SK-N-MC (cell line): Measurements from ENCODE around the gene PACS1.

Experiments used
- EZH2 ChIP-seq: fragments of 200-600 bp; sonication (generic); IDR thresholded peaks from one replicate; pipeline ENCODE4 v1.6.1; 2017; ENCODE audit warnings: antibody characterized with exemption
- POLR2AphosphoS5 ChIP-seq: IDR thresholded peaks from 2 replicates; pipeline ENCODE4 v1.6.1; 2012; ENCODE audit warnings: mild to moderate bottlenecking, low read depth, low read length, borderline replicate concordance

DNA sequence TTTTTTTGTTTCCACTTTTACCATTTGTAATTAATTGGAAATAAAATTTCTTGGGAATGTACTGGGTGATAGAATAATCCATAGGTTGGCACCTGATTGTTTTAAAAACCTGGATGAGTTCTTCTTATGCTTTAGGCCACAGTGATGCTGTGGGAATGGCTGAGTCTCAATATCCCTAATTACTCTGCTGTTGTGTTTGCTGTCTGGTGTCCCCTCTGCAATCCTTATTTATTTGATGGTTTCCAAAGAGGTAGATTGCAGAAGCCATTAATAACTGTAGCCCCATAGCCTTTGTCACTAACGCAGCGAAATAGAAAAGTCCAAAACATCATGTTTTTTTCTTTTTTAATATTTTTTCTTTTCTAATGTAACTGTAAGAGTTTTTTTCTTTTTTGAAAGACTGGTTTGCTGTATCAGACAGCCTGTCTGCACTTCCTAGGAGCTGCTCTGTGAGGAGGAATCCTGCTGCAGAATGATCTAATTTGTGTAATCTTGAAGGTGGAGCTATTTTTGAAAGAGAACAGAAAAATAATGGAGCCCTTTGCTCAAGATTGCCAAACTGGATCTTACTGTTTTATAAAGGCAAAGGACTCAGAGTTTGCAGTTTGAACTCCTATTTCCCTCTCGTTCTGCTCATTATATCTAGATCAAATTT is 14.9 kb downstream of the PACS1 start:
- TF ChIP-seq POLR2AphosphoS5, result no peak
- TF ChIP-seq EZH2, result no peak
